GM10248 (cell line): ENCODE measurements around the gene DSCAML1.

Experiments
- CTCF ChIA-PET: fragments of 300-600 bp; sonication (Branson Sonifier 250); formaldehyde crosslinking; extraction: SDS; loops from one replicate; lab custom pipeline; 2021; ENCODE audit warnings: antibody characterized with exemption; lab: Yijun Ruan, JAX
- POLR2A ChIA-PET: fragments of 350-650 bp; sonication (Branson Sonifier 250); formaldehyde crosslinking; extraction: SDS; loops from one replicate; lab custom pipeline; 2020; ENCODE audit warnings: antibody characterized with exemption; lab: Yijun Ruan, JAX
- DNase-seq: peaks from one replicate; pipeline ENCODE4 v3.0.0; 2012; ENCODE audit errors: extremely low spot score
- CTCF ChIP-seq: IDR thresholded peaks from 2 replicates; pipeline ENCODE4 v1.5.1; 2012; ENCODE audit warnings: mild to moderate bottlenecking, low read depth; ENCODE audit errors: extremely low read depth, missing control alignments, control extremely low read depth

DSCAML1 gene

DNA sequence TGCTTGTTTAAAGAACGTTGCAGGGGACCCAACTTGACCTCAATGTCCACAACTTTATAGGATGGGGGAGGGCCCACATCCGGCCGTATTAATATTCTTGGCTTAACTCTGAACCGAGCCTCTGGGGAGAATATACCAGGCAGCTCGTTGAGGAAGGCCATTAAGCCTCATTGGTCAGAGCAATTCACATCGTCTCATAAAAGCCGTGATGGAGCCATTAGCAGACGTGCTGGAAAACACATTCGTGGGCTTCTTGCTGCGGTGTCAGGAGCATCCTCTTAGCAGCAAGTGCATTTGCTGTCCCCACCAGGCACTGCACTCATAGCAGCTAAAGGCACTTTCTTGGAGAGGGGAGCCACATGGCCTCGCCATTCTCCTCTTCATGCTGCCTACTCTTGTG lies 14.9 kb downstream of the DSCAML1 start:
- POLR2A ChIA-PET: no interaction called here
- CTCF ChIA-PET: no interaction called here
- TF ChIP-seq CTCF: no peak
- no peak for DNase-seq

- TF ChIP-seq CTCF: no peak
Measured at GRCh38 chr11:117781627-117782026, 15.4 kb downstream of the DSCAML1 start.

GRCh38 chr11:117780456-117780855 lies 16.6 kb downstream of the DSCAML1 start:
- TF ChIP-seq CTCF: no peak
- ChIA-PET POLR2A (no interaction called here), CTCF (interaction anchor here (2.0 kb wide), 1 partner anchor 9 kb away, joined by 5 read pairs; no protein-coding TSS in a partner anchor)
- DNase-seq: no peak

More at GRCh38 chr11:117781627-117782026, 15.4 kb downstream of the DSCAML1 start:
- ChIA-PET POLR2A (no interaction called here), CTCF (no interaction called here)
- DNase-seq: no peak

DNA sequence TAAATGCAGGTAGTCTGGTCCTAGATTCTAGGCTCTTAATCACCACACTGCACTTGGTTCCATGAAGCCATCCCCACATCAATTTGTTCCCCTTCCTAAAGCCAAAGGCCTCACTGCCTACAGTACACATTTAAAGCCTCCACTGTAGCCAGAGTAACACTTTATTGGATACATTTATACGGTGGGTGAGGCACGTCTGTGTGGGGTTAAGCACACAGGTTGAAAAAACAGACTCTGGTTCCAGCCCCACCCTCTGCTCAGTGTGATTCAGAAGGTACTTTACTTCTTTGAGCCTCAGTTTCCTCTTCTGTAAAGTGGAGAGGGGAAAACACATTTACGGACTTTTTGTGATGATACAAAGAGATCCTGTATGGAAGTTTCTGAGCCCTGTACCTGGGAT lies 22.5 kb downstream of the DSCAML1 start:
- no peak for DNase-seq
- CTCF ChIA-PET: interaction anchor here (2.4 kb wide), 1 partner anchor 33 kb away, joined by 6 read pairs; no protein-coding TSS in a partner anchor
- POLR2A ChIA-PET: no interaction called here
- TF ChIP-seq CTCF: no peak

DNA sequence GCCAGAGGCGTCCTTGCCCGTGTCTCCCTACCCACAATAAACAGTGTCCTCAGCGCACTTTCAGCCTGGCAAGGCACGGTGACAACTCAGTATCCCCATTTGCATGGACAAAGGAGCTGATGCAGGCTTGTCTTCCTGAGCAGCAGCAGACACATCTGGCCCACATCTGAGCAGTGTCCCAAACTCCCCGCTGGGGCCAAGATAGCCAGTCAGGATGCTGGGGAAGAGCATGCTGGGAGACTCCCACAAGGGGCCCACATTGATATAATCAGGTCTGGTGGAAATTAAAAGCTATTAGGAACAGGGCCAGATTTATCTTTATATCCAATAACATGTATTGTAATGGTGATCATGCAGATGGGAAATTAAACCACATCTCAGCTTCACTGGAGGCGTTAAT lies 24.7 kb downstream of the DSCAML1 start:
- POLR2A ChIA-PET: no interaction called here
- CTCF ChIA-PET: interaction anchor here (1.2 to 2.4 kb wide), 3 partner anchors 17 to 346 kb away, joined by 4 to 6 read pairs (median 4); no protein-coding TSS in a partner anchor
- TF ChIP-seq CTCF: no peak
- DNase-seq: no peak

DNA sequence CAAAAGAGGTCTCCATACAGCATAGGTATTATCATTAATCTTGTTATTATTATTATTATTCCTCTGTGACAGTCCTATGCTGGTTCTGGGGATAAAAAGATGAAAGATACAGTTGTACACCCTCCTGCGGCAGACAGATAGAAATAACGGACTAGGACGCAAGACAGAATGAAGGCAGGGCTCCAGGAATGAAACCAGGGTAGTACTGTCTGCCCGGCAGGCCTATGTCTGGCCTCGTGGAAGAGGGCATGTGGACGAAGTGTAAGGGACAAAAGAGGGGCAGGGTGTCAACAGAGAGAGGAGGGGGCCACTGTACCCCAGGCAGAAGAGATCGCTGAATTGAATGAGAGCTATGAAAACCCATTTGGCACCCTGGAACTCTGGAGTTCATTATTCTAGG lies 25.2 kb downstream of the DSCAML1 start:
- ChIA-PET CTCF (interaction anchor here (1.2 to 1.9 kb wide), 2 partner anchors 18 to 346 kb away, joined by 4 read pairs; no protein-coding TSS in a partner anchor), POLR2A (no interaction called here)
- TF ChIP-seq CTCF: no peak
- DNase-seq: no peak
